ENCODE results near the gene USP34. TPM values are rescaled to one million over a fixed set of nuclear protein-coding genes. Genes with fewer than 3 reads are reported as not detected.

USP34 gene
- total and polyA plus RNA-seq, 2 experiments from 2014 or later: 81.8 to 157 TPM

- H3K4me3 Mint-ChIP-seq: no peak overlapping the region
- DNase-seq (ENCODE audit: low spot score) (no peak), ATAC-seq (no peak)
- peaks cover 13% of the 10 kb centered on the region for H3K4me1 ChIP-seq (ENCODE audit: insufficient read depth)
- H3K27me3 ChIP-seq (ENCODE audit: insufficient read depth): no peaks in the 10 kb centered on the region
- no peak overlapping the region for H3K4me2 ChIP-seq
- H3K4me3 ChIP-seq: no peak overlapping the region
- peaks cover 100% of the 10 kb centered on the region for H3K79me2 ChIP-seq (replicated peaks; ENCODE audit: insufficient read depth)
- H3K36me3 Mint-ChIP-seq (ENCODE audit: low read depth): peaks cover 14% of the 10 kb centered on the region; the same call in 2 of the 3 replicates
- peaks cover 43% of the 10 kb centered on the region for H3K4me1 Mint-ChIP-seq
- H3K36me3 ChIP-seq (ENCODE audit: insufficient read depth): no peaks in the 10 kb centered on the region
- peaks cover 2% of the 10 kb centered on the region for H3K27me3 Mint-ChIP-seq (ENCODE audit: insufficient read depth, low read depth, poor library complexity)
- TF ChIP-seq ZNF462 (CRISPR knock-in tag; IDR thresholded peaks at IDR 0.05) (no peak), EZH2 (IDR thresholded peaks at IDR 0.05; ENCODE audit: low read depth, unreplicated experiment) (no peak), EZH2phosphoT487 (IDR thresholded peaks at IDR 0.05; ENCODE audit: unreplicated experiment) (no peak), POLR2AphosphoS5 (IDR thresholded peaks at IDR 0.05; ENCODE audit: low read depth) (no peak), CTCF (conservative IDR thresholded peaks at IDR 0.05; ENCODE audit: low read depth in 2 of 2) (no peak), ZNF114 (CRISPR knock-in tag; IDR thresholded peaks at IDR 0.05) (no peak), ZNF331 (CRISPR knock-in tag; IDR thresholded peaks at IDR 0.05; ENCODE audit: low read depth) (no peak), ETS1 (IDR thresholded peaks at IDR 0.05) (no peak), CREB1 (CRISPR knock-in tag; IDR thresholded peaks at IDR 0.05; ENCODE audit: low read depth) (no peak), REST (IDR thresholded peaks at IDR 0.05; ENCODE audit: unreplicated experiment) (no peak), JUNB (IDR thresholded peaks at IDR 0.05; ENCODE audit: unreplicated experiment) (no peak), STAT1 (IDR thresholded peaks at IDR 0.05; ENCODE audit: unreplicated experiment) (no peak), NANOG (IDR thresholded peaks at IDR 0.05; ENCODE audit: borderline replicate concordance) (no peak)
- H2AFZ ChIP-seq: no peak overlapping the region
- H4K20me1 ChIP-seq (replicated peaks; ENCODE audit: insufficient read depth): peaks cover 60% of the 10 kb centered on the region
- no peak overlapping the region for H3K27ac ChIP-seq (ENCODE audit: low read depth)
- no peak overlapping the region for H3K27ac Mint-ChIP-seq
- no peaks in the 10 kb centered on the region for H3K9me3 Mint-ChIP-seq
- H3K9me2 ChIP-seq (ENCODE audit: insufficient read depth): no peaks in the 10 kb centered on the region; the same call in 1 of the 2 replicates
- H3F3A ChIP-seq (replicated peaks; ENCODE audit: low read depth): no peaks in the 10 kb centered on the region
These were observed 33.7 kb downstream of the USP34 start for GRCh38 chr2:61437170-61437569.
